ENCODE data around the gene CMTM6.

- TF ChIP-seq ZBTB7A (IDR thresholded peaks at IDR 0.05; ENCODE audit: low read depth) = no peak
- TF ChIP-seq TEAD4 (IDR thresholded peaks at IDR 0.05) = no peak
- TF ChIP-seq USF1 (IDR thresholded peaks at IDR 0.05) = no peak
- TF ChIP-seq FOXM1 (IDR thresholded peaks at IDR 0.05; ENCODE audit: borderline replicate concordance, low read depth) = no peak
- no peak for TF ChIP-seq RAD21 (IDR thresholded peaks at IDR 0.05; ENCODE audit: low read depth)
- TF ChIP-seq TCF12 (IDR thresholded peaks at IDR 0.05; ENCODE audit: low read depth) = no peak
- TF ChIP-seq EP300 (IDR thresholded peaks at IDR 0.05; ENCODE audit: borderline replicate concordance) = no peak
- no peak for TF ChIP-seq TAF1 (IDR thresholded peaks at IDR 0.05; ENCODE audit: low read depth)
- TF ChIP-seq MAX (IDR thresholded peaks at IDR 0.05) = no peak
- TF ChIP-seq CREB1 (IDR thresholded peaks at IDR 0.05; ENCODE audit: low read depth) = no peak
- TF ChIP-seq REST (IDR thresholded peaks at IDR 0.05; ENCODE audit: low read depth) = no peak
These were observed 42.7 kb upstream of the CMTM6 start for GRCh38 chr3:32545305-32545704.
